NCI-H1694 (cell line): ENCODE measurements around the gene APOL6.

Source experiments
- DNase-seq: peaks from one replicate; lab custom pipeline; 2025; lab: John Stamatoyannopoulos, UW

APOL6 gene, protein sequence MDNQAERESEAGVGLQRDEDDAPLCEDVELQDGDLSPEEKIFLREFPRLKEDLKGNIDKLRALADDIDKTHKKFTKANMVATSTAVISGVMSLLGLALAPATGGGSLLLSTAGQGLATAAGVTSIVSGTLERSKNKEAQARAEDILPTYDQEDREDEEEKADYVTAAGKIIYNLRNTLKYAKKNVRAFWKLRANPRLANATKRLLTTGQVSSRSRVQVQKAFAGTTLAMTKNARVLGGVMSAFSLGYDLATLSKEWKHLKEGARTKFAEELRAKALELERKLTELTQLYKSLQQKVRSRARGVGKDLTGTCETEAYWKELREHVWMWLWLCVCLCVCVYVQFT

DNA sequence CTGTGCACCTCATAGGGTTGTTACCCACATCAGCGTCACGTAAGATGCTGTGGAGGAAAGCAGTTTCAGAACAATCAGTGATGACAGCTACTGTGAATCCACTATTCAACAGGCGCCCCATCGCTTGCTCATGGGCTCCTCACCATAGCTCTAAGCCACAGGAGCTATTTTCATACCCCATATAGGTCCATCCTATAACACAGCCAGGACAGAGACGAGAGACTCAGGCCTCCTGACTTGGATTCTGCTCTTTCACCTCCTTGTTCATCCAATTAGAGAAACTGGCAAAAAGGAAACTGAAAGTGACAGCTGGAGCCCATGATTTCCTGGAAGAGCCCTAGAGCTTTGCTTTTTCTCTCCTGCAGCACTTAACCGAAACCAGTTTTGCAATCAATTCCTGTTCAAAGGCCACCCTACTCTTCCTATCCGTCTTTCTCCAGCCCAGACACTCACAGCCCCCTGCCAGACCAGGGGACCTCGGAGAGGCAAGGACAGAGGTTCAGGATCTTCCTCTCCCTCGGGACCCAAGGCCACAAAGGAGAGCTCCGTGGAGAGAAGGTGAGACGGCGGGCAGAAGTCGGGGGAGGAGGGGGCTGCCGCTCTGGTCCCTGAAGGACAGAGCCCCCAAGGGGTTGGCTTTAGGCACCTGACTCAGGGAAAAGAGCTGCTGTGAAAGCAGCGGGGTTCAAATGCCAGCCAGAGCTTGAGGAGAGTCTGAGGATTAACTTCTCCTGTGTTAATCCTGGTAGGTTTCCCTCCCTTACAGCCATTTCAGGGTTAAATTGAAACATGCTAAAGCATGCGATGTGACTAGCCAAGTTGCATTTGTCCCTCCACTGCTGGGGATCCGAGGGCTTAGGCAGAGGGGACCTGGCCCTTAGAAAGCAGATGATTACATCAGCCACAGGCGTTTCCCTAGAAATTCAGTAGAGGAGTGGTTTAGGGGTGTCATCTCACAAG lies at the start of gene APOL6:
TSS of gene APOL6 (plus strand) at position 381 of the 960 bp plus-strand sequence. CDS start 7,980 bp downstream, outside the sequence.
- no peak for DNase-seq

- no peak for DNase-seq
Observed at GRCh38 chr22:35599364-35599763, 48.9 kb upstream of the APOL6 start.

- DNase-seq, result no peak
Observed at GRCh38 chr22:35600476-35600875, 47.8 kb upstream of the APOL6 start.

GRCh38 chr22:35601013-35601580 lies 47.1 kb upstream of the APOL6 start:
- no peak for DNase-seq

DNA sequence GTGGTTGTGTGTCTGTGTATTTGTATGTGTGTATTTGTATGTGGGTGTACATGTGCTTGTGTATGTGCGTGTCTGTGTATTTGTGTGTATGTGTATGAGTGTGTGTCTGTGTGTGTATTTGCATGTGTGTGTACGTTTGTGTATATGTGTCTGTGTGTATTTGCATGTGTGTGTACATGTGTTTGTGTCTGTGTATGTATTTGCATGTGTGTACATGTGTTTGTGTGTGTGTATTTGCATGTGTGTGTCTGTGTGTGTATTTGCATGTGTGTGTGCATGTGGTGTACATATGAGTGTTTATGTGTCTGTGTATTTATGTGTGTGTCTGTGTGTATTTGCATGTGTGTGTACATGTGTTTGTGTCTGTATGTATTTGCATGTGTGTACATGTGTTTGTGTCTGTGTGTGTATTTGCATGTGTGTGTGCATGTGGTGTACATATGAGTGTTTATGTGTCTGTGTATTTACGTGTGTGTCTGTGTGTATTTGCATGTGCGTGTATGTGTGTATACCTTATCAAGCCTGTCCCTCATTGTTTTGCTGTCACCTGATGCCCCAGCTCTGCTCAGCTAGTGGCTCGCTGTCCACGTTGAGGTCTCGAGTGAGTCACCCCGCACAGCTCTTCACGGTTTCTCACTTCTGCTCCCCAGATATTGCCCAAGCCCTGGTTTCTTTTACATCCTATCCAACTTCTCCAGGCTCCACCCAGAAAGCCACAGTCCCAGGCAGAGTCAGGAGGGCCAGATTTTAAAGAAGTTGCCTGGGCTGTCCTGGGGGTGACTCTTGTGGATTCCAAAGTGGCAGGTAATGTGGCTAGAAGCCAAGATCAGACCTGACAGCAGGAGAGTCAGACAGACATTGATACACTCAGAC lies 46.3 kb upstream of the APOL6 start:
- no peak for DNase-seq

GRCh38 chr22:35604621-35605368 lies 43.5 kb upstream of the APOL6 start:
- peak; percentile 47 for DNase-seq

GRCh38 chr22:35605369-35605680 lies 42.9 kb upstream of the APOL6 start:
- DNase-seq, result peak; percentile 49

GRCh38 chr22:35605851-35606481 lies 42.3 kb upstream of the APOL6 start:
- DNase-seq, result no peak

GRCh38 chr22:35606916-35607315 lies 41.3 kb upstream of the APOL6 start:
- no peak for DNase-seq

GRCh38 chr22:35608088-35608487 lies 40.2 kb upstream of the APOL6 start:
- DNase-seq, result no peak

GRCh38 chr22:35609261-35609660 lies 39.0 kb upstream of the APOL6 start:
- no peak for DNase-seq

DNA sequence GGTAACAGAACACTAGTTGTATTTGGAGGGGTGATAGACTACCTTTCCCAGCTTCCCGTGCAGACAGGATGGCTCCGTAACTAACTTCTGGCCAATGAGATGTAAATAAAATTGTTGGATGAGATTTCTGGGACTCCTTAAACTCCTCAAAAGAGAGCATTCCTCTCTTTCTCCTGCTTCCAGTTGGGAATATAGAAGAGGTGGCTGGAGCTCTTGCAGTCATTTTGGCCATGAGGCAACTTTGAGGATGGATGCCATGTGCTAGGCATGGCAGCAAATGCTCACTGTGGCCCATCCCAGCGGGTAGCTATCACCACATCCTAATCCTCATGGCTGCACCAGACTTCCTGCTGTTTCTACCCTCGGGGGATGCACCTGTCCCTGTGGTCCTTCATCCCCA lies 38.5 kb upstream of the APOL6 start:
- no peak for DNase-seq

DNA sequence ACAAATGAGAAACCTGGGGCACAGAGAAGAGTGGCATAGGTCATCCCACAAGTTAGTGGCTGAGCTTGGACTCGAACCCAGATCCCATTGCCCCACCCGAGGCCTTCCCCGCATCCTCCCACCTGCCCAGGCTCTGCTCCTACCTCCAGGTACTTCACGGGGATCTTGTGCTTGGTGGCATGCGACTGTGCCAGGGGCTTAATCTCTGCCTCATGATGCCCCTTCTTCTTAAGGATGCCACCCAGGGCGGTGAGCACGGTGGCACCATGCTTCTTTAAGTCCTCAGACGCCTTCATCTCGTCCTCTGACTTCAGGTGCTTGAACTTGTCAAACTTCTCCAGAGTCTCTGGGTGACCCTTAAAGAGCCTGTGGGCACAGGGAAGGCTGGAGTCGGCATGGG lies 37.5 kb upstream of the APOL6 start:
- DNase-seq, result no peak

- no peak for DNase-seq
Observed at GRCh38 chr22:35611200-35611890, 36.9 kb upstream of the APOL6 start.

- DNase-seq, result no peak
Observed at GRCh38 chr22:35611891-35612576, 36.2 kb upstream of the APOL6 start.

DNA sequence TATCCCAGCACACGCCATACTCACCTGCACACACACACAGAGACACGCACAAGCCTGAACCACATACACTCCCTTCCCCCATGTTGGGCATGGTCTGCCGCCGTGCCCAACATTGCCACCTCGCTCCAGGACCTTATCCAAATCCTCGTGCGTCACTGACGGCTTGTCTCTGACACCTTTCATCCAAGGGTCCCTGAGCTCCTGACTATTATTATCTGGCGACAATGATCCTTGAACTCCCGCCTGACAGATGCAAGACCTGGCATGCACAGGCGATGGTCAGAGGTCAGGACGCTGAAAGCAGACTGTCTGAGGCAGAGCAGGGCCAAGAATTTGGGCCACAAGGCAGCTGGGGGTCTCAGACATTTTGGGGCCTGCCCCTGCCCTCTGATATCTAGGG lies 35.3 kb upstream of the APOL6 start:
- no peak for DNase-seq

DNA sequence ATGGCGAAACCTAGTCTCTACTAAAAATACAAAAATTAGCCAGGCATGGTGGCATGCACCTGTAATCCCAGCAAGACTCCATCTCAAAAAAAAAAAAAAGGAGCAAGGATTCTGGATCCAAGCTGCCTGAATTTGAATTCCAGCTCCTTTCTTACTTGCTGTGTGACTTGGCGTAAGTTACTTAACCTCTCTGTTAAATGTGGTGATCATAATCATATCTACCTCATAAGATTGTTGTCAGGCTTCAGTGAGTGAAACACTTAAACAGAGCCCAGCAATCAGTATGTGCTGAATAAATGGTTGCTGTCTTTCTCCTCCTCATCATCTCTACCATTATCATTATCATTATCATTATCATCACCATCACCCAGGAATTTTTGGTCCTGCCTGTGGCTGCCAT lies 33.8 kb upstream of the APOL6 start:
- DNase-seq, result no peak

DNA sequence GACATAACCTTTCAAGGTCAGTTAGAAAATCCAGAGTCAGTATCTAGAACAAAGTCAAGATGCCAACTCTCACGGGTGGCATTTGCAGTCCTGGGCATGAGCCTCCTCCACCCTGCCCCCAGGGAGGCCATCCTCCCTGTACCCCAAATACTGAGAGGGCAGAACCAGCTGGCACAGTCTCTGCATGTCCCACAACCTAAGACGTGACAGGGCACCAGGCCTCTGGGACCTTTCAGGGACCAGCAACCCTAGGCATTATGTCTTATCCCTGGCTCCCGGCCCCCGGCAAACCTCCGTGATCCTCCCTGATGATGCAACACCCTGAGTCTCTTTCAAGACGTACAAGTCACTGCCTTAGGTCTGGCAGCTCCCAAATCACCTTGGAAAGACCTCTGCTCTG lies 33.1 kb upstream of the APOL6 start:
- DNase-seq, result no peak

DNA sequence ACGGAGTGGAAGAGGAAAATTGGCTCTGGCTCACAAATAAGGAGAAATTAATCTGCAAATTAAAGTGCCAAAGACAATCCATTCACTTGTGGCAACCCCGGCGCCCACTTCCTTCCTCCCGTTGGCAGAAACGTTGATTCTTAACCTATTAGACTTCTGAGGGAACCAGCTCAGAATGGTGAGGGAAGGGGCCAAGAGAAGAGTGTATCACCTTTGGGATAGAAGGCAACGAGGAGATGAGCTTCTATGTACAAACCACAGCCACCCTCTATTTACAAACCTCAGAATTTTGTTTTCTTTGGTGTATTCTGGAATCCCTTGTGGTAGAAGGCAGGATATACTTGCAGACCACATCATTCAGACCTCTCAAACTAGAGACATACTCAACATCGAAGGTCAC lies 32.2 kb upstream of the APOL6 start:
- no peak for DNase-seq
